Stimulated activated CD4-positive, alpha-beta T cell treated with anti-CD3 and anti-CD28 coated beads, Interleukin-12 subunit alpha, Interleukin-12 subunit beta, amount 100 ng/mL, for 48 hours (primary cell): ENCODE results near the gene CCDC157.
"Not testable (repeated sequence)": the region's sequence is repeated elsewhere in the genome, so short reads cannot be mapped to it uniquely, and the experiment has no call there.

Source experiments
- DNase-seq, 3 donors: peaks; one replicate each; pipeline ENCODE4 v3.0.0-alpha.2; 2020; ENCODE audit warnings: low read depth in 2 of 3, low spot score in 1 of 3

Gene CCDC157

DNA sequence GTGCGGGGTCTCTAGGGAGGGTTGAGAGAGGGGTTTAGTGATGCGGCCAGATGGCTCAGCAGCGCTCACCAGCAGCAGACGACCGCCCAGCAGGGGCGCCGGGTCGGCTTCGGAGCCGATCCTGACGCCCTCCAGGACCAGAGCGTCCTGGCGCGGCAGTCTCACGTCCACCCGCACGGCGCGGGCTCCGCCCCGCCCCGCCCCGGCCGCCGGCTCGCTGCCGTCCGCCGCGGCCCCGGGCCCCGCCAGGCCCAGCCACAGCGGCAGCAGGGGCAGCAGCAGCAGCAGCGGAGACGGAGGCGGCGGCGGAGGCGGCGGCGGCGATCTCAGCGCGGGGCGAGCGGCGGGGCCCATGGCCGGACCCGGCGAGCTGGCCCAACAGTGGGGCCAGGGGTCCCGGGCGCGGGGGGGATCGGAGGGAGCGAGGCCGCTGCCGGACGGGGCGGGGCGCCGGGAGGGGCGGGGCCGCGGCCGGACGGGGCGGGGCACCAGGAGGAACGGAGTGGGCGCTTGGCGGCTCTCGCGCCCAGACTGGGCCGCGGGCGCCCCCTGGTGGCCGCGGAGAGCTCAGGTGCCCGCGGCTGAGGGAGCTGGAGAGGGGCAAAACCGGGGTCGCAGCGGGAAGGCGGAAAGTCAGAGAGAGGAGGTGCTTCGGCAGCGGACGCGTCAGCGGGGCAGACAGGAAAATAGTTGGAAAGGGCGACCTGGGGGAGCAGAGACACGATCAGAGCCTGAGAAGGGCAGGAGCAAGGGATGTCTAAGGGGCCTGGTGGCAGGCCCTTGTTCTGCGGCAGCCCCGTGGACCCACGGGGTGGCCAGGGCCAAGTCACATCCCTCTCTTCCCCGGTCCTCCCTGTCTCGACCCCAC, 30.4 kb downstream of the CCDC157 start, which contains the start of gene RNF215:
TSS of gene RNF215 (minus strand) at position 452 of the 868 bp plus-strand sequence. CDS start at position 354, 98 bp downstream.
- DNase-seq = peak; percentile 48 to 70 (median 64)

DNA sequence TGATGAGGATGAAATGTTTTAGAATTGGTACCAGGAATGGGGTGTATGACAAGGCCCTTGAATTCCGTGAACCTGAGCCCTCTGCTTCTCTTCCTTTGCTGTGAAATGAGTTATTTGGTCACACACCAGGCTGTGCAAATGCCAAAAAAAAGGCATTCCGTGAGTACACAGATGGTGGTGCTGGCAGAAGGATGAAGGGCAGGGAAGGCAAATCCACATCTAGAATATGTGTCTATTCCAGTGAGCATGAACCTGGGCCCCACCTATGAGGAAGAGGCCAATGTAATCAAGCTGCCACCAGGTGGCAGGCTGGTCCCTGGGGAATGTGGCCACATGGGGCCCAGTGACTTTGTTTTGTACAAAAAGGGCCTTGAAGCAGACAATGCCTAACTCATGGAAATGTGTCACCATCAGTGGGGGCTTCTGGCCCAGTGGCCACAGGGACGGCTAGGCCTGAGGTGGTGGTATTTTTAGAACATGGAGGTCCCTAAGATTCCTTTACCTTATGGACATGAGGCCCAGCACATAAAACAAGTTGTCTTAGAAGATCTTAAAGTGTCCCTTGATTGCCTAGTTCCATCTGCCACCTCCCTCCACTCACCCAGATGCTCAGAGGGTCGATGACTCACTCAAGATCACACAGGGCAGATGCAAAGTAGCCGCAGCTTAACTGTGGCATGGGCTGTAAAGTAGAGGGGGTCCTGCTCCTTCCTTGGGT, 34.3 kb downstream of the CCDC157 start:
- peak; percentile 65 to 76 (median 74) for DNase-seq

DNA sequence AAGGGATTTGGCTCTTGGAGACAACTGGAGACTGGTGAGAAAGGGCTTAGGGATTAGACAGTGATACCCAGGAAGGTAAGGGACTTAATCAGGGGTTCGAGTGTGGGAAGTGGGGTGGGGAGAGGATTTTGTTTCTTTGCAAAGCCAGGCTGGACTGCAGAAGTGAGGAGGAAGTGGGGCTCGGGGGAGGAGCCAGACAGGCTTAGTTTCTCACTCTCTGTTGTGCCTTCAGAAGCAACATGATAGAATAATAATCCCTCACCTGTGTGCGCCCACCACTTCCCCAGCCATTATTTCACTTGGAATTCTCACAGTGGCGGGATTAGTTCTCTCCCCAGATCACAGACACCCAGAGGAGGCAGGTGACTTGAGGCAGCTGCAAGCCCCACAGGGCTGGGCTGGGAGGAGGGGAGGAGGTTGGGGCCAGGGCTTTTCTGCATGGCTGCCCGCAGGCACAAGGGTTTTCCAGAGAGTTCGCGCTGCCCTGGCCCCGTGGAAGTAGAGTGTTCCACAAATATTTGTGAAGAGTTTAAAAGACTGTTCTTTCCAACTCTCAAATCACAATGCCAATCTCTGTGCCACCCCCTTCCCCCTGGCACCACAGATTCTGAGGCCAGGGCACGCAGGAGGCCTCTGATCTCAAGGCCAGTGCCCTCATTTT, 36.0 kb downstream of the CCDC157 start:
- DNase-seq = no peak

DNA sequence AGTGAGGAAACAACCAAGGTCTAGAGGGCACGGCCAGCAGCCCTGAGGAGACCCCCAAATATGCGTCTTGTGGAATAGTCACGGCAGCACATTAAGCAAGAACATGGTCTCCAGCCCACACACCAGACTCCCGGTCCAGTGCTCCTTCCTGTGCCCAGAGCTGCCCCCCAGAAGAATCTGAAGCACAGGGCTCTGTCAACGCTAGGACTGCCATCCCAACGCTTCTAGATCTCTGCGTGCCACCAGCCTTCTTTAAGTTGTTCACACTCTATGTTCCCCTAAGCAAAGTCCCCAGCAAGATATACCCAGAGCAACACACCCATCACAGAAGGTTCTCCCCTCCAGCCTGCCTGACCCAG, 36.5 kb downstream of the CCDC157 start:
- DNase-seq = no peak

DNA sequence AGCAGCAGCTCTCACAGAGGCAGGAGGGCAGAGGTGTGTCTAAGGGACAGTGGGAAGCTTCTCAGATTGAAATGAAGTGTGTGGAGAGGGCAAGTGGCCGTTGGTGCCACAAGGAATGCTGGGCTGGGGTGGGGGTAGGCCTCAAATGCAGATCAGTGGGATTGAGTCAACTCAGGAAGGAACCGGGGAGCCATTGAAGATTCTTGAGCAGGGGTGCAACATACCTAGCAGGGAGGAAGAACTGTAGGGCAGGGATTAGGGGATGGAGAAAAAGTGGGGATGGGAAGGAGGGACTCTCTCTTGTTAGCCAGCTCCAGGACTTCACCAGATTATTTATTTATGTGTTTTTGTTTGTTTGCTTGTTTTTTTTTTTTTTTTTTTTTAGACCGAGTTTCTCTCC, 37.1 kb downstream of the CCDC157 start:
- DNase-seq = no peak

DNA sequence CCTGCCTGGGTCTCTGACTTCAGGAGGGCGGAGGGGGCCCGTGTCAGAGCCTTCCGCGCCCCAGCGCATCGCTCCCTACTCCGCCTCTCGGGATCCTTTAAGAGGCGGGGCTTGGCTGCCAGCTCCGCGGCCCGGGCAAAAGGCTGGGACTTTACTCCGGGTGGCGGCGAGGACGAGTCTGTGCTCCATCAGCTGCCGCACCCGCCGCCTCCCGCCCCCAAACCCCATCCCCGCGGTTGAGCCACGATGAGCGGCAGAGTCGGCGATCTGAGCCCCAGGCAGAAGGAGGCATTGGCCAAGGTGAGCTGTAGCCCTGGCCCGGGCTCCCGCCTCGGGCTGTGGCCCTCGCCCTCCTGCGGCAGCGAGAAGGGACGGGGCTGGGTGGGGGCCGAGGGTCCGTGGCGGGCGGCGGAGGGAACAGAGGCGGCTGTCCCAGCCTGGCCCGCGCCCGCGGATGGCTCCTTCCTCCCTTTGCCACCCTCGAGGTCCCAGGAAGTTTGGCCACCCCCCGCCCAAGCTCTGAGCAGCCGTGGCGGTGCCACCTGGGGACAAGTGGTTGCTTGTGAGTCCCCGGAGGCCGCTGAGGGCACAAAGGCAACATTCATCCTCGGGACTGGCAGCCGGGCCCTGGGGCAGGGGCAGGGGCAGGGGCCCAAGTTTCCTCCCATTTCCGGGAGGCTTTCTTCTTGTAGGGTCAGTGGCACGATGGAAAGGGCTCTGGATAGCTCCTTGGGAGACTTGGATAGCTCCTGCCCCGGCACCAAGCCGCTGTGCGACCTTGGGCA, 40.3 kb downstream of the CCDC157 start, which contains the start of gene SEC14L2:
TSS of gene SEC14L2 (plus strand) at position 148 of the 785 bp plus-strand sequence. CDS start at position 247, 99 bp downstream.
- DNase-seq = peak; percentile 39 to 62 (median 53)

DNA sequence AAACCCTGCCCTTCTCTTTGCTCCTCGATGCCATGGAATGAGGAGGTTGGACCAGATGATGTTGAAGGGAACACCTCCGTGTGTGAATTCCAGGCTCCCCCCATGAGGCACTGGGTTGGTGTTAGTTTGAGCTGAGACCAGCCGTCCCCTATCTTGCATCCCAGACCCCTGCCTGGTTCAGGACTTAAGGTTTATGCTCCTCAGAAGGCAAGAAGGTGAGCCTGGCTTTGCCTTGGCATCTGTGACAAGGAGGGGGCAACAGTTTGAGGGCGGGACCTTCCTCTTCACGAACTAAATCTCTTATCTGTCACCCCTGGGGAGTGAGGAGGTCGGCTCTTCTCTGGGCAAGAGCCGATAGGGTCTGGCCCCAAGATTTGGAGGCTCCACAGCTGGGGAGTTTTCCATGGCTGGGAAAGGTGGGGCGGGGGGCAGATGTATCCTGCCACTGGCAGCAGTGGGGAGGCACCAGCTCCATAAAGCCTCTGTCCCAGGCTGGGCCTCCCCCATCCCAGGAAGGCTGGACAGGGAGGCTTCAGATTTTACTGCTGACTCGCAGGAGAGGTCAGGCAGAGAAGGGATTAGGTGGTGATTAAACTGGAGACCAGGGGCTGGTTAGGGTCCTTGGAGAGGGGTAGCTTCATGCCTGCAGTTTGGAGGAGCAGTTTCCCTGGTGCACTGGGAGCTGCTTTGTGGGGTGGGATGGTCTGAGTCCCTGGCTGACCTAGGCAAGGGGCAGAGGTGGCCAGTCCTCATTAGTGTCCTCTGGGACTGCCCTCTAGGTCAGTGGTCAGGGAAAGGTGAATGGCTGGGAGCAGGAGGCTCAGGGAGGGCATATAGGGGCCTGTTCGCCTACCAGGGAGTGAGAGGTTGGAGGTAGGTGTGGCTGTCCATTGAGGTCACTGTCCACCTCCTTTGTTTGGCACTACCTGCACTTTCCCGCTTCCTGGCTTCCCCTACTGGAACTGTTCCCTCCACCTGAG, 41.1 kb downstream of the CCDC157 start:
- no peak for DNase-seq

DNA sequence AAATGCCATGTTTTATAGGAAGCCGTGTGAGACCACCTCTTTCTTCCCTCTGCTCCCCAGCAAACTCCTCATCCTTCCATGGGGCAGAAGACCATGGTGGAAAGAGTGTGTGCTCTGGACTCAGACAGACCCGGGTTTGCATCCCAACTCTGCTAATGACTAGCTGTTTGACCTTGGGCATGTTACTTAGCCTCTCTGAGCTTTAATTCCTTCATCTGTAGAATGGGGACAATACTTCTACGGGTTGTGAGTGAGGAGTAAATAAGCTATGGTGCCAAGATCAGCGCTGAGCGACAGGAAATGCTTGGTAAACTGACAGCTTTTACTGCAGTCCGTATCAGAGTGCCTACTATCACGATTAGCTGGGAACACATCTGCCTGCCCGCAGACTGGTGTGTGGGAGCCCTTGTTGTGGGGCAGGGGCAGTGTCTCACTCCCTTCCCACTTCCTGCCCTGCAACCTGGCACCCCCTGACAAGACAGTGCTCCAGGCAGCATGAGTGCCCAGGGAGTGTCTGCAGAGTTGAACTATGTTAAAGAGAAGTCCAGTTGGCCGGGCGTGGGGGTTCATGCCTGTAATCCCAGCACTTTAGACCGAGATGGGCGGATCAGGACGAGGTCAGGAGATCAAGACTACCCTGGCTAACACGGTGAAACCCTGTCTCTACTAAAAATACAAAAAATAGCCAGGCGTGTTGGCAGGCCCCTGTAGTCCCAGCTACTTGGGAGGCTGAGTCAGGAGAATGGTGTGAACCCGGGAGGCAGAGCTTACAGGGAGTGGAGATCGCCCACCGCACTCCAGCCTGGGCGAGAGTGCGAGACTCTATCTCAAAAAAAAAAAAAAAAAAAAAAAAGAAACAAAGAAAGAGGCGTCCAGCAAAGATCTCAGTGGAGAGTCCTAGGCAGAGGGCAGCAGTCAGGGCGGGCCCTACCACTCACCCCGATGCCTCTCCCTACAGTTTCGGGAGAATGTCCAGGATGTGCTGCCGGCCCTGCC, 42.2 kb downstream of the CCDC157 start:
- DNase-seq = no peak

DNA sequence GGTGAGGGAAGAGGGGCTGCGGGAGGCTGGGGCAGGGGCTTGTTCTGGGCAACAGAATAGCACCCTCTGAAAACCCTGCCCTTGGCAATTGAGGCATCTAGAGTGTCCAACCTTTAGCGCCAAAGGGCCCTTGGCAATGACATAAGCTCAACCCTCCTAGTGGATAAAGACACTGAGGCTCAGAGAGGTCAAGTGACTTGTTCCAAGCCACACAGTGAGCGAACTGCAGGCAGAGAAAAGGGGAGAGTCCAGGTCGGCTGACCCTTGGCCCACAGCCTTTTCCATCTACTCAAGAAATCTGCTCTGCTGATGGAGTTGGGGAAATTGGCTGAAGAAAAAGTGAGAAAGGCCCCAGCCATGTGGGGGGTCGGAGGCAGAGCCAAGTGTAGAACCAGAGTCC, 42.9 kb downstream of the CCDC157 start:
- DNase-seq = no peak

DNA sequence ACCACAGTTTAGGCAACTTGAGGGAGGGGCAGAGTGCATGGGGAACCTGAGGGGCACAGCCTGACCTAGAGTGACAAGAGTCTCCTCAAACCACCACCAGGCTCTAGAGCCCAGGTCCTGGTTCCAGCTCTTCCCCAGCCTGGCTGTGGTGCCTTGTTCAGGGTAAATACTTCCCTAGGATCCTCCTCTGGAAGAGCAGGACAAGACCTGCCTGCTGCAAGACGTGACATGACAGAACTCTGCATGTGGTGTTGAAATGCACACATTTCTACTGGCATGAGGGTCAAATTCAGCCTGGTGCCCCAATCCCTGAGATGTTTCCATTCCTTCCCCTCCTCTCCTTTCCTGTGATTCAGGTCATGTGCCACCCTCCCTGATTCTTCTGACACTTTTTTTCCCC, 43.4 kb downstream of the CCDC157 start:
- DNase-seq = no peak

DNA sequence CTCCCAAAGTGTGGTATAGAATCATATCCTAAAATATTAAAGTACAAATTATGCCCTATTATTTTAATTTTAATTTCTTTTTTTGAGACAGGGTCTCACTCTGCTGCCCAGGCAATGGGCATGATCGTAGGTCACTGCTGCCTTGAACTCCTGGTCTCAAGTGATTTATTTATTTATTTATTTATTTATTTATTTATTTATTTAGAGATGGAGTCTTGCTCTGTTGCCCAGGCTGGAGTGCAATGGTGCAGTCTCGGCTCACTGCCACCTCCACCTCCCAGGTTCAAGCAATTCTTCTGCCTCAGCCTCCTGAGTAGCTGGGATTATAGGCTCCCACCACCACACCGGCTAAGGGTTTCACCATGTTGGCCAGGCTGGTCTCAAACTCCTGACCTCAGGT, 44.2 kb downstream of the CCDC157 start:
- DNase-seq = not testable (repeated sequence)

DNA sequence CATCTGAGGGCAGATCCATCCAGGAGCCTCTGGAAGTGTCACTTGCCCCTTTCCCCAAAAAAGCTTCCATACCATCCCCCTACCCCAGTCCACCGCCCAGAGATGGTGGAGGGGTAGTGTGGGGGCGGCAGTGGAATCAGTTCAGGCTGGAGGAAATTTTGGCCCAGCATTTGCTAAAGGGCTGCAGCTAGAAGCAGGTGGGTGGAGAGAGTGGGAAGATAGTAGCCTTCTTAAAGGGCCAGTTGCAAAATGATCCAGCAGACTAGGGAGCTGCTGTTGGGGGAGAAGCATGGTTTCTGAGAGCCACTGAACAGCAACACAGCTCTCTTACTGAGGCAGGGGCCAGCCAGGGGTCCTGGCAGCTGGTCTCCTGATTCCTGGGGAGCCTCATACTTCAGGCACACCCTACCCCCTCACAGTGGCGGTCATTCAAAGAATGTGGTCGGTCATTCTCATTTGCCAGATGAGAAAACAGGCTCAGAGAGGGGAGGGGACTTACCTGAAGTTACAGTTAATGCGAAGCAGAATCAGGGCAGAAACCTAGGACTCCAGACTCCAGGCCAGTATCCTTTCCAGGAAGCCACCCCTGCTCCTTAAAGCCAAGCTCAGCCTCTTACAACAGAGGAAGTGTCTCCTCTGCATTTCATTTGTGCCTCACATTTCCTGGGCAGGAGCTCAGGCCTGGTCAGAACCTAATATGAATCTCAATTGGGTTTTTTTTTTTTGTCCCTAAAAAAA, 45.4 kb downstream of the CCDC157 start:
- no peak for DNase-seq

DNA sequence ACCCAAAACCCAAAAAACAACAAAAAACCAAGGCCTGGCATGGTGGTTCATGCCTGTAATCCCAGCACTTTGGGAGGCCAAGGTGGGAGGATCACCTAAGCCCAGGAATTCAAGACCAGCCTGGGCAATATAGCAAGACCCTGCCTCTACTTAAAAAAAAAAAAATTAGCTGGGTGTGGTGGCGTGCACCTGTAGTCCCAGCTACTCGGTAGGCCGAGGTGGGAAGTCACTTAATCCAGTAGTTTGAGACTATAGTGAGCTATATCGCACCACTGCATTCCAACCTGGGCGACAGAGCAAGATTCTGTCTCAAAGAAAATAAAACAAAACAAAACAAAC, 45.9 kb downstream of the CCDC157 start:
- not testable (repeated sequence) for DNase-seq

DNA sequence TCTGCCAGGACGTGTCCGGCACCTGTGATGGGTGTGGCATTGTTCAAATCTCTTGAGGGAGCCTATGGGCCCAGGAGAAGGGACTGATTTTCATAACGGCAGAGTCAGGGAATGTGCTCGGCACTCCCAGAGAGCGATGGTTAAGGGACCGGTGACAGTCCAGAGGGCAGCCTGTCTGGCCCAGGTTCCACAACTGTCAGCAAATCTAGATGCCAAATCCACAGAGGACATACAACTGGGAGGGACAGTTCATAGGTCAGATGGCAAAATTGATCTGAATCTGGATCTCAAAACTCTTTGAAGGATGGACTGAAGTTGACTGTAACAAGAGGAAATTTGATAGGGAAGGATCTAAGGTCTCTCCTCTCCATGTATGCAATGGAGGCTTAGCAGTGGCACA, 47.5 kb downstream of the CCDC157 start:
- no peak for DNase-seq

DNA sequence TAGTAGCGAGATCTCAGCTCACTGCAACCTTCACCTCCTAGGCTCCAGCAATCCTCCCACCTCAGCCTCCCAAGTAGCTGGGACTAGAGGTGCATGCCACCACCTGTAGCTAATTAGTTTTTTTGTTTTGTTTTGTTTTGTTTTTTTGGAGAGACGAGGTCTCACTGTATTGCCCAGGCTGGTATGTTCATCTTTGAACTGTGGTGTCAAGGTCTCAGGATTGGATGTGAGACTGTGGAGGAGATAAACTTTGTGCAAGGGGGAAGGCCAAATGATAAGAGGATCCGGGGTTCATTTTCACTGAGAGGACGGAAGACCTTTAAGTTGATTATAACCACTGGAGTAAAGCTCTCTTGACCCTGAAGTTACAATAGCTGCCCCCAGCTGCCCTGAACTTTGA, 48.9 kb downstream of the CCDC157 start:
- no peak for DNase-seq

DNA sequence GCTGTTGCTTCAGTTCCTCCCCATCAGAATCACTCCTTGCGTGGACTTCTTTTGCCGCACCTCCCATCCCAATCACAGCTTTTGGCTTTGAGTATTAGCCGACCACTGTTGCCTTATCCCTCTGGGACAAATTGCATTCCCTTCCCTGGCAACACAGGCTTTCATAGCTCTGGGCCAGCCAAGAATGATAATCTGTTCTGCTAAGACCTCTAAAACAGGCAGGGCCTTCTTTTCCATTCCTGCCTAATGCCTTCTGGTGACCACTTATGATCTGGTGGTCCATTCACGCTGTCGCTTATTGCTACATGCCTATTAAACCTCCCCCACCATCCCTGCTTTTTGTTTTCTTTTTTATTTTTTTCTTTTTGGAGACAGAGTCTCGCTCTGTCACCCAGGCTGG, 49.6 kb downstream of the CCDC157 start:
- DNase-seq = no peak

DNA sequence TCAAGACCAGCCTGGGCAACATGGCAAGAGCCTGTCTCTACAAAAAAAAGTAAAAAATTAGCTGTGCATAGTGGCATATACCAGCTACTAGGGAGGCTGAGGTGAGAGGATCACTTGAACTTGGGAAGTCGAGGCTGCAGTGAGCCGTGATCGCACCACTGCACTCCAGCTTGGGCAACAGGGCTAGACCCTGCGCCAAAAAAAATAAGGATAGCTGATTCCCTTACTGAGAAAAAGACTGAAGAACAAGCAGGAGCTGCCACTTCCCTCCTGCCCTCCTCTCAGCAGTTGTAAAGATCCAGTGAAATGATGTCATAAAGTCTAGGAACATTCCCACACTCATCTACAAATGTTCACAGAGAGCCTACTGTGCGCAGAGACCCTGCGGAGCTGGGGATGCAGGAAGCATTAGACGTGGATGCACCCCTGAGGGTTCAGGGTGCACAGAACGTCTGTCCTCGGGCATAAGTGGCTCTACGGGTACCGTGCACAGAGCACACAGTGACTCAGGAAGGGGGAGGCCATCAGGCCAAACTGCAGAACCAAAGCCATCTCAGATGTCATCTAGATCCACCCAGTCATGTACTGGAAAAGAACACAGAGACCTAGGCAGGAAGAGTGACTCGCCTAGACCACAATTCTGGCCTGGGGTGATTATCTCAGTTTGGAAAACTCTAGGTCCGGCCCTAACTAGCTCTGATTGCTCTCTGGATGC, 51.7 kb downstream of the CCDC157 start:
- no peak for DNase-seq
